LHCN-M2 (cell line): ENCODE results near the gene NEK10. TPM values are rescaled to one million over a fixed set of nuclear protein-coding genes. Genes with fewer than 3 reads are reported as not detected.
"Not testable (repeated sequence)": the region's sequence is repeated elsewhere in the genome, so short reads cannot be mapped to it uniquely, and the experiment has no call there.

Source experiments
- DNase-seq: peaks from one replicate; pipeline ENCODE4 v3.0.0-alpha.2; 2012; ENCODE audit warnings: low read depth
- total RNA-seq: library from RNA; depleted of rRNA; stranded (reverse); fragments of >200 nt; gene quantifications from 2 replicates; pipeline ENCODE4 v1.2.3, GENCODE V29; 2014

The NEK10 gene
- total RNA-seq, 1 experiment from 2014 or later = 5.7 TPM

GRCh38 chr3:27352047-27352446, 17.1 kb downstream of the NEK10 start:
- DNase-seq = no peak

GRCh38 chr3:27349832-27350231, 19.4 kb downstream of the NEK10 start:
- no peak for DNase-seq

- no peak for DNase-seq
These were observed 23.0 kb downstream of the NEK10 start for GRCh38 chr3:27345959-27346865.

GRCh38 chr3:27345493-27345892, 23.7 kb downstream of the NEK10 start:
- DNase-seq = no peak

GRCh38 chr3:27345045-27345444, 24.1 kb downstream of the NEK10 start:
- DNase-seq = no peak

GRCh38 chr3:27344192-27344591, 25.0 kb downstream of the NEK10 start:
- DNase-seq = no peak

GRCh38 chr3:27342267-27342666, 26.9 kb downstream of the NEK10 start:
- no peak for DNase-seq

GRCh38 chr3:27340534-27340933, 28.6 kb downstream of the NEK10 start:
- DNase-seq = no peak

- no peak for DNase-seq
These were observed 33.6 kb downstream of the NEK10 start for GRCh38 chr3:27335571-27335970.

GRCh38 chr3:27333843-27334242, 35.3 kb downstream of the NEK10 start:
- no peak for DNase-seq

- not testable (repeated sequence) for DNase-seq
These were observed 40.0 kb downstream of the NEK10 start for GRCh38 chr3:27328982-27329762.

- DNase-seq = peak; percentile 97
These were observed 42.3 kb downstream of the NEK10 start for GRCh38 chr3:27326629-27327545.

- peak; percentile 84 for DNase-seq
These were observed 43.0 kb downstream of the NEK10 start for GRCh38 chr3:27326202-27326601.

- DNase-seq = peak; percentile 20
These were observed 43.8 kb downstream of the NEK10 start for GRCh38 chr3:27325419-27325818.

- no peak for DNase-seq
These were observed 44.5 kb downstream of the NEK10 start for GRCh38 chr3:27324686-27325085.

- no peak for DNase-seq
These were observed 46.1 kb downstream of the NEK10 start for GRCh38 chr3:27323087-27323570.

- DNase-seq = no peak
These were observed 46.5 kb downstream of the NEK10 start for GRCh38 chr3:27322634-27323033.

GRCh38 chr3:27319847-27320526, 49.2 kb downstream of the NEK10 start:
- no peak for DNase-seq

- no peak for DNase-seq
These were observed 49.9 kb downstream of the NEK10 start for GRCh38 chr3:27319304-27319703.

GRCh38 chr3:27317096-27317495, 52.1 kb downstream of the NEK10 start:
- no peak for DNase-seq

GRCh38 chr3:27315003-27315402, 54.2 kb downstream of the NEK10 start:
- no peak for DNase-seq
